Activated CD4-positive, alpha-beta memory T cell treated with anti-CD3 and anti-CD28 coated beads for 36 hours (primary cell): ENCODE measurements around the gene BOD1L1. TPM values are rescaled to one million over a fixed set of nuclear protein-coding genes. Genes with fewer than 3 reads are reported as not detected.

Source experiments
- CTCF ChIA-PET: fragments of 350-600 bp; sonication (Branson Sonifier 250); formaldehyde crosslinking; loops from one replicate; lab custom pipeline; 2021; ENCODE audit warnings: antibody characterized with exemption, inconsistent platforms; lab: Charles Lee
- POLR2A ChIA-PET: fragments of 350-600 bp; sonication (Branson Sonifier 250); formaldehyde crosslinking; loops from one replicate; lab custom pipeline; 2021; ENCODE audit warnings: antibody characterized with exemption; lab: Charles Lee
- DNase-seq: peaks from one replicate; pipeline ENCODE4 v3.0.0-alpha.2; 2020
- H3K27ac Mint-ChIP-seq: one replicate; pipeline ENCODE4 v1.8.0; 2021; ENCODE audit warnings: mixed read lengths
- H3K27me3 Mint-ChIP-seq: one replicate; pipeline ENCODE4 v1.8.0; 2021; ENCODE audit warnings: mixed read lengths
- H3K36me3 Mint-ChIP-seq: one replicate; pipeline ENCODE4 v1.8.0; 2021; ENCODE audit warnings: mixed read lengths
- H3K4me1 Mint-ChIP-seq: one replicate; pipeline ENCODE4 v1.8.0; 2021; ENCODE audit warnings: low read depth, mixed read lengths
- H3K4me3 Mint-ChIP-seq: one replicate; pipeline ENCODE4 v1.8.0; 2021; ENCODE audit warnings: mild to moderate bottlenecking, mixed read lengths
- H3K9me3 Mint-ChIP-seq: one replicate; pipeline ENCODE4 v1.8.0; 2021; ENCODE audit warnings: mixed read lengths
- intact Hi-C: fragments of 100-400 bp; cut with micrococcal nuclease; formaldehyde crosslinking; loops from one replicate; pipeline ENCODE4 v1.15.1; 2023
- total RNA-seq, 2 experiments: library from RNA; stranded (reverse); gene quantifications; one replicate each; pipeline ENCODE4 v1.2.3, GENCODE V29; 2021

Gene BOD1L1
- total RNA-seq, 2 experiments from 2014 or later, result 25.5 to 31.2 TPM

DNA sequence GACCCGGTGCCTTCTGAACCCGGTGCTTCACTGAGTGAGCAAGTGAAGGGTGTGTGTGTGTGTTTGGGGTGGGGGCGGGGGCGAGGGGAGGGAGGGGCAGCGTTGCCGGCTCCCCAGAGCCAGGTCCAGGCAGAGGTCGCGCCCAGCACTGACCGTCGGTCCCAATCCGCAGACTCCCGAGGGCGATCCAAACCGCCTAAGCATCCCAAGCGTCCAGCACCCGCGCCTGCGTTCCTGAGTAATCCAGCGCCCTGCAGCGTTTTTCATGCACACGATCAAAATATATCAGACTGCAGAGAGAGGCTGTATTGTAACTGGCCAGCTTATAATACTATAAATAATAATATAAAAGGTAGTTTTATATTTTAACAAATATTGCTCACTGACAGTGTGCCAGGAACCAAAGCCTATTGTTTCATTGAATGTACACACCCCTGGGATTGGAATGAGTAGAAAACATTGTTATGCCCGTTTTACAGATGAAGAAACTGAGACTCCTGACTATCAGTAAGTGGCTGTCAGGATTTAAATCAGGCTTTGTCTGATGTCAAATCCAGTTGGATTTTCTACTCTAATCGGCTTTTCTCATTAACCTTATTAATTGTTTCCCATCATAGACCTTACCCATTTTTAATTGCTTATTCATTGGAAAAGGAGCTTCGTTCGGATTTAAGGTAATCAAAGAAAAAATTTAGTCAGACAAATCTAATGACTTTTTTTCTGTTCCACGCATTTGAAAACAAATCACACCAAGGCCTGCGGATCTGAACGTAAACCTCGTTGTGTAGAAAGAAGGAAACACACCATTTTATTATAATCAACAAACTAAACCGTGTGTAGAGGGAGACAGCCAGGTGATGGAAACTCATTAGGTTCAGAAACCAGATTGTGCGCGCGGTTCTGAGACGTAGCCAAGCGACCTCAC lies 79.2 kb downstream of the BOD1L1 start:
- intact Hi-C loops, result loop anchor here (2.0 to 5.0 kb wide), 2 partner anchors 64 to 1454 kb away; partner anchors contain the start of genes CPEB2 and RAB28
- Mint-ChIP-seq H3K36me3 (peaks cover 7% of the 10 kb centered on the region), H3K27me3 (peaks cover 62% of the 10 kb centered on the region), H3K4me3 (peak overlapping the region; percentile 64), H3K4me1 (peaks cover 33% of the 10 kb centered on the region), H3K27ac (no peak overlapping the region), H3K9me3 (peaks cover 2% of the 10 kb centered on the region)
- no peak for DNase-seq
- ChIA-PET CTCF (interaction anchor here (0.9 to 1.9 kb wide), 12 partner anchors 16 to 824 kb away, joined by 3 to 8 read pairs (median 4); no protein-coding TSS in a partner anchor), POLR2A (no interaction called here)

DNA sequence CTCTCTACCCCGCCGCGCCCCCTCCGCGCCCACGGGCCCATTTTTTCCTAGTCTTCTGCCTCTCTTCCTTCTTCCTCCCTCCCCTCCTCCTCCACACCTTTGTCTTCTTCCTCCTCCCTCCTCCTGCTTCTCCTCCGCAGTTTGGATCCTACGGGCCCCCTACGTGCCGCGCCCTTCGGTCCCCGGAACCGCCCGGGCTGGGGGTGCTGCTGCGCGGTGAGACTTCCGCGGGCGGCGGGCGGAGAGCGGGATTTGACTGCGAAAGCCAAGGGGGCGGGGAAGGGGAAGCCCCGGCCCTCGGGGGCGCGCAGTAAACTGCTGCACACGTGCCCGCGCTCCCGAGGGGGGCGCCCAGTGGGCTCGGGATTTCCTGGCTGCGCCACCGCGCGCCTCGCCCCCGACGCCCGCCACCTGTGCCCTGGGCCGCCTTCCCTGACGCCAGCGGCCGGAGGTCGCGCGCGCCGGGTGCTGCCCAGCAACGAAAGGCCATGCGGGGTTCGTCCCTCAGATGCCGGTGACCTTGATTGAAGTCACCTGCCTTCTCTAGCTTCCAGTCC lies 80.0 kb downstream of the BOD1L1 start:
- POLR2A ChIA-PET, result no interaction called here
- peak overlapping the region; percentile 50 for H3K4me3 Mint-ChIP-seq

DNA sequence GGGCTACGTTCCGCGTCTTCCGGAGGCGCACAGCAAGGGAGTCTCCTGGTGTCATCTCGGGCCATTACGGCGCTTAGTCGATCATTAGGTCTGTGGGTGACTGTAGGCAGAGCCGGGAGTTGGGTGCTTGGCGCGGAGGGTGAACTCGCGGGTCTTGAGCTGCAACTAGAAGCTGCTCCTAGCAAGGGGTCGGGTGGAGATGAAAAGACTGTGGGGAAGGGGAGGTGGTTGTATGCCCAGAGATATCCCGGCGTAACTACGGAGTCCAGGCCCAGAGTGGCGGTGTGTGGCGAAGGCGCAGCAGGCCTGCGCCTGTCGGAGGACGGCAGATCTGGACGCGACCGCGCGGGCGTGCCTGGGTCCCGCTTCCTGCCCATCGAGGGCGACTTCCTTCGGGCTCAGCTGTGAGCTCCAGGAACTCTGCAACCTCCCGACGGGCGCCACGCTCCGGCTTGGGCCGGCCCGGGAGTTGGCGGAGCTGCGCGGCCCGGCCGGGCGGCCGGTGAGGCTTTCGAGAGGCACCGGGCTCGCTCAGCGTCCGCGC lies 80.5 kb downstream of the BOD1L1 start:
- Mint-ChIP-seq H3K4me1 (peaks cover 36% of the 10 kb centered on the region), H3K36me3 (peaks cover 7% of the 10 kb centered on the region), H3K27ac (peak overlapping the region; percentile 4), H3K9me3 (peaks cover 2% of the 10 kb centered on the region), H3K27me3 (peaks cover 63% of the 10 kb centered on the region), H3K4me3 (peak overlapping the region; percentile 65)
- CTCF ChIA-PET, result interaction anchor here (0.5 to 1.9 kb wide), 2 partner anchors 818 to 1241 kb away, joined by 3 to 8 read pairs; no protein-coding TSS in a partner anchor
- DNase-seq, result peak; percentile 36
- intact Hi-C loops, result loop anchor here (1.0 to 5.0 kb wide), 2 partner anchors 9 to 1455 kb away; partner anchors contain the start of gene CPEB2
- POLR2A ChIA-PET, result no interaction called here

More for the DNA sequence above, 80.0 kb downstream of the BOD1L1 start:
- H3K27me3 Mint-ChIP-seq, result peaks cover 65% of the 10 kb centered on the region
- H3K4me1 Mint-ChIP-seq, result peaks cover 36% of the 10 kb centered on the region
- peak; percentile 55 for DNase-seq
- peaks cover 7% of the 10 kb centered on the region for H3K36me3 Mint-ChIP-seq
- intact Hi-C loops, result loop anchor here (2.0 to 5.0 kb wide), 2 partner anchors 63 to 1455 kb away; partner anchors contain the start of genes CPEB2 and RAB28
- peaks cover 2% of the 10 kb centered on the region for H3K9me3 Mint-ChIP-seq
- CTCF ChIA-PET, result interaction anchor here (0.9 to 1.9 kb wide), 7 partner anchors 16 to 820 kb away, joined by 3 to 8 read pairs (median 4); no protein-coding TSS in a partner anchor
- no peak overlapping the region for H3K27ac Mint-ChIP-seq

DNA sequence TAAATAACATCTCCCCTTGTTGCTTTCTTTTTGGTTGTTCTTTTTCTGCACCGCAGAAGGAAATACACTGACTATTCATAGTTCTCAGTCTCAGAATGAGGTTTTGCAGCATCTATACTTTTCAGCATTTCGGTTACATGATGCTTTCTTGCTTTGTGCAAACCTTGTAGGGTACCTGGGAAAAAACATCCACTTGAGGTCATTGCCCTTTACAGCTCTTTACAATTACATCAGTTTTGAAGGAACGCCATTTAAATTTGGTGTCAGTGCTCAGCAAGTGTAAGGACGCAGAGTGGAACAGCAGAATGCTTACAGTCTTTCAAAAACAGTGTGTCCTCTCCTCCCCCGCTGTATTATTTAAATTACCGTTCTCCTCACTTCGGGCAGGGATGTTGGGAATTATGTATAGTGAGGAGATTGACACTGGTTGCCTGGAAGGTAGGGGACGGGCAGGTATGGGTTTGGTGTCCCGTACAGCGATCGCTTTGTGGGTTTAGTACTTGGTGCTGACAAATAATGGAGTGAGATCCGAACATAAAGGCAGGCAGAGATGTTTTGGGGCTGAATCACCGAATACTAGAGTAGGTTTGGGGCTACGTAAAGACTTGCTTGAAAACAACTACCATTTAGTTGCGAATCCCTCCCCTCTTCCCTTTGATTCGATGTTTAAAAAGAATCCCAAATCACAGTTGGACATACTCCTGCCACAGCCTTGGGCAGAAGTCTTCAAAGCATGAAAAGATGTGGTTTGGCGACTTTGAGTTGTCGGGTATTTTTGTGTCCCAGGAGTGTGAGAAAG lies 81.2 kb downstream of the BOD1L1 start:
- Mint-ChIP-seq H3K27ac (no peak overlapping the region), H3K4me1 (peaks cover 38% of the 10 kb centered on the region), H3K27me3 (peaks cover 63% of the 10 kb centered on the region), H3K4me3 (peak overlapping the region; percentile 65), H3K9me3 (no peaks in the 10 kb centered on the region), H3K36me3 (peaks cover 8% of the 10 kb centered on the region)
- intact Hi-C loops, result loop anchor here (1.0 to 5.0 kb wide), 2 partner anchors 8 to 1456 kb away; partner anchors contain the start of gene CPEB2
- POLR2A ChIA-PET, result no interaction called here
- CTCF ChIA-PET, result interaction anchor here (0.5 kb wide), 1 partner anchor 1242 kb away, joined by 3 read pairs; no protein-coding TSS in a partner anchor
- no peak for DNase-seq

DNA sequence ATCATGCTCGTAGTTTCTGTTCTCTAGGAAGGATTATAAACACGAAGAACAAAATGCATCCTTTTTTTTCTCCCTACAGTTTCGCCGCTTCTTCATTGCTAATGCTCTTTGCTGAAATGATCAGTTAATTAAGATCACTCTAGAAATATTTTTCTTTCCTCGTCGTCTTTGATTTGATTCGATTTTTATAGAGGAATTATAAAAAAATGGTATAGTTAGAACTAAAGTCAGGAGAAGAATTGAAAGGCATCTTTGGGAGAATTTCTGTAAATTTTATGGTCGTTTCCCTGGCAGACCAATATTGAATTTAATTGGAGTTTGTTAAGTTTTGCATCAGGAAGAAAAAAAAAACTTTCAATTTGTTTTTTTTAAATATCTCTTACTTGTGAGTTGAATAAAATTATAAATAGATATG lies 82.1 kb downstream of the BOD1L1 start:
- intact Hi-C loops, result loop anchor here (1.0 to 5.0 kb wide), 2 partner anchors 17 to 1457 kb away; partner anchors contain the start of gene CPEB2
- H3K9me3 Mint-ChIP-seq, result no peaks in the 10 kb centered on the region
- H3K27me3 Mint-ChIP-seq, result peaks cover 63% of the 10 kb centered on the region
- POLR2A ChIA-PET, result no interaction called here
- peaks cover 8% of the 10 kb centered on the region for H3K36me3 Mint-ChIP-seq
- no peak for DNase-seq
- peaks cover 43% of the 10 kb centered on the region for H3K4me1 Mint-ChIP-seq
- no peak overlapping the region for H3K27ac Mint-ChIP-seq
- CTCF ChIA-PET, result no interaction called here
- H3K4me3 Mint-ChIP-seq, result peak overlapping the region; percentile 74

DNA sequence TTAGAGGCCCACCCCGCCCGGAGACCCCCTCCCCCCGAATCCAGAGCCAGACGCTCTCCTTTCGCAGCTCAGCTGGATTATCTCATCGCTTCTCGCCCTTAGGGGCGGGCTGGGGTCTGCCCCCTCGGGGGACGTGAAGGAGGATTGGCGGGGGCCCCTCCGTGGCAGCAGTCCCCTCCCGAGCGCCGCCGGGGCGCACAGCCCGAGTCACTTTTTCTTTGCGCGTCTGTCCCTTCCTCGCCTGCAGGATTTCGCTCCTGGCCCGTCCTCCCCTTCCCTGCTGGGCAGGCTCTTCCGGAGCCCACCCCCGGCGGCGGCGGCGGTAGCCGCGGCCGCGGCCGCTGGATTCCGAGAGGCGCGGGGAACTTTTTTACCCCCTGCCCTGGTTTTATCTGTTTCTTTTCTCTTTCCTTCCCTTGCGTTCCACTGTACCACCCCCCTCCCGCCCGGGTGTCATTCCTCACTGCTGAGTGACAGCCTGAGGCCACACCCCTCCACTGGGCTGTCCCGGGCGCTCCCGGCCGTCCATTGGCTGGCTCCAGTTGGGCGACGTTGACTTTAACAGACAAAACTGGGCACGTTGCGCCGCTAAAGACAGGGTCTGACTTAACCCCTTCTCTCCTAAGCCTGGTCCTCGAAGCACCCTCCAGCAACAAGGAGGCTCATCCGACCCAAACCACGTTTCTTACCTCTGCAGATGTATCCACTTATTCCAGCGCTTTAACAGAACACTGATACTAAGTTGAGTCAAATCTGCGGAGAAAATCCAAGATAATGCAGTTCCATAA lies 82.7 kb downstream of the BOD1L1 start:
- Mint-ChIP-seq H3K4me1 (peaks cover 46% of the 10 kb centered on the region), H3K9me3 (no peaks in the 10 kb centered on the region), H3K4me3 (peak overlapping the region; percentile 74), H3K27ac (no peak overlapping the region), H3K36me3 (peaks cover 10% of the 10 kb centered on the region), H3K27me3 (peaks cover 62% of the 10 kb centered on the region)
- CTCF ChIA-PET, result interaction anchor here (0.9 kb wide), 1 partner anchor 18 kb away, joined by 3 read pairs; no protein-coding TSS in a partner anchor
- intact Hi-C loops, result loop anchor here (1.0 to 5.0 kb wide), 2 partner anchors 16 to 1458 kb away; partner anchors contain the start of gene CPEB2
- DNase-seq, result peak; percentile 73
- POLR2A ChIA-PET, result no interaction called here

DNA sequence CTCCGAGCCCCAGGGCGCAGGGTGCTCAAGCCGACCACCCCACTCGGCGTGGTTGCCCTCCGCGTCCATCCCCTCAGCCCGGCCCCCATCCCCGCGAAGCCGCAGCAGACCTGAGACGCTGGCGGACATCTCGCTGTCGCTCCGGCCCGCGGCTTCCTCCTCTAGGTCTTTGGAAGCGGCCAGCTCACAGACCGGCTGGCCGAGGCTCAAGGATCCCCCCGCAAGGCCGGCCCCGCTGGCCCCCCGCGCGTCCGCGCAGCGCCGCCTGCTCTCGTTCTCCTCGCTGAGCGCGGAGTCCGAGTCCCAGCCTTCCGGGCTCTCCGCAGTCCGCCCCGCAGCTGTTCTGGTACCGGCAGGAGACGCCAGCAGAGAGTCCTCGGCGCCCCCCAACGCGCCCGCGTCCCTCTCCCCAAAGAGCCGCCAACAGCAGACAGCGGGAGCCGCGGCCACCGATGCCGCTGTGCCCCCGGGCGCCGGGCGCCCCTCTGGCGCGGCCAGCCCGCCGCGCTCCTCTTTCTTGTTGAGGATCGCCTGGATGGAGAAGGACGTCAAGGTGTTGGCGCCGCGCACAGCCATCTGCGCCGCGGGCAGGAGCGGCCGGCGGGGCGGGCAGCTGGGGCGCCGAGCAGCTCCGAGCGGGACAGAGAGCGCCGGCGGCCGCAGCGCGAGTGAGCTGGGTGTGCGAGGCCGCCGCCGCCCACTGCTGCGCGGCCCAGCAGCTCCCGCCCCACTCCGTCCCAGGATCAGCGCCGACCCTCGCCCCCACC lies 83.5 kb downstream of the BOD1L1 start, which contains the start of gene NKX3-2:
Gene NKX3-2, minus strand, starts transcription at position 670 of the 767 bp plus-strand sequence. Its CDS starts 94 bp downstream, at position 576.
- POLR2A ChIA-PET, result interaction anchor here (2.8 kb wide), 1 partner anchor 19 kb away, joined by 8 read pairs; no protein-coding TSS in a partner anchor
- CTCF ChIA-PET, result interaction anchor here (0.9 to 1.2 kb wide), 2 partner anchors 17 to 18 kb away, joined by 3 to 4 read pairs; no protein-coding TSS in a partner anchor
- H3K9me3 Mint-ChIP-seq, result no peaks in the 10 kb centered on the region
- no peak for DNase-seq
- intact Hi-C loops, result no loop called here
- H3K4me1 Mint-ChIP-seq, result peaks cover 46% of the 10 kb centered on the region
- H3K36me3 Mint-ChIP-seq, result peaks cover 10% of the 10 kb centered on the region
- H3K4me3 Mint-ChIP-seq, result peak within 1 kb of the TSS; percentile 74
- H3K27ac Mint-ChIP-seq, result no peak within 1 kb of the TSS
- H3K27me3 Mint-ChIP-seq, result peaks cover 64% of the 10 kb centered on the region

DNA sequence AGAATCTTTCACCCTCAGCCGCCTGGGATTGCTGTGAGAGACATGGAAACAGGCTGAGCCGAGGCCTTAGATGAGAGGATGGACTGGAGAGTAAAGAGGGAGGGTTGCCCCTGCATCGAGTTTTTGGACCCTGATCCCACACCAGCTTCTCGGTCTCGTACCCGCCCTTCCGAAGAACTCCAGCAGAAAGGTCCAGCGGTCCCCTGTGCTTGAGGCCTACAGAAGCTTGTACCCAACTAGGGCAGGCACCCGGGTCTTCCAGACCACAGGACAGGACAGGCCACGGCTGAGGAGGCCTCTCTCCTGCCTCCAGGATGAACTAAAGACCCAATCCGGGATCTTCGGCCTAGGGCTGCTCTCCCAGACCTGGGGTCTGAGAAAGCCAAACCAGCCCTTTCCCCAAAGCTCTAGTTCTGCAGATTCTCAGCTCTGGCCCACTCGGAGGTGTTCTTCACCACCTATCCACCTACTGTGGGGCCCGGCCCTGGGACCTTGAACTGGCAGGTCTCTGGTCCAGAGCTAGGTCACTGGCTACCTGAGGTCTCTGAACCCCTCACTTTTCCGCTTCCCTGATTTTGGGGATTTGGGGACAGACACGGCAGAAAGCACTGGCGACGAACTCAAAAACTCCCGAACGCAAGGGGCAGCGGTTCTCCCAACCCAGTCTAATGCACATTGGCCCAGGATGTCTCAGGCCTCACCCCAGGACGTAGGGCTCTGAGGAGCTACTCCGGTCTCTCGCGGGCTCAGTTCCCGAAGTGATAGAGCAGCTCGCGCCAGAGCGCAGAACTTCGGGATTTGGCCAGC lies 84.3 kb downstream of the BOD1L1 start:
- intact Hi-C loops, result no loop called here
- H3K36me3 Mint-ChIP-seq, result peaks cover 15% of the 10 kb centered on the region
- no peaks in the 10 kb centered on the region for H3K9me3 Mint-ChIP-seq
- ChIA-PET POLR2A (interaction anchor here (1.1 to 2.8 kb wide), 2 partner anchors 11 to 18 kb away, joined by 3 to 8 read pairs; no protein-coding TSS in a partner anchor), CTCF (interaction anchor here (0.7 to 3.2 kb wide), 3 partner anchors 14 to 21 kb away, joined by 3 to 12 read pairs (median 4); no protein-coding TSS in a partner anchor)
- H3K27me3 Mint-ChIP-seq, result peaks cover 66% of the 10 kb centered on the region
- H3K4me1 Mint-ChIP-seq, result peaks cover 44% of the 10 kb centered on the region
- no peak for DNase-seq
- no peak overlapping the region for H3K4me3 Mint-ChIP-seq
- no peak overlapping the region for H3K27ac Mint-ChIP-seq

DNA sequence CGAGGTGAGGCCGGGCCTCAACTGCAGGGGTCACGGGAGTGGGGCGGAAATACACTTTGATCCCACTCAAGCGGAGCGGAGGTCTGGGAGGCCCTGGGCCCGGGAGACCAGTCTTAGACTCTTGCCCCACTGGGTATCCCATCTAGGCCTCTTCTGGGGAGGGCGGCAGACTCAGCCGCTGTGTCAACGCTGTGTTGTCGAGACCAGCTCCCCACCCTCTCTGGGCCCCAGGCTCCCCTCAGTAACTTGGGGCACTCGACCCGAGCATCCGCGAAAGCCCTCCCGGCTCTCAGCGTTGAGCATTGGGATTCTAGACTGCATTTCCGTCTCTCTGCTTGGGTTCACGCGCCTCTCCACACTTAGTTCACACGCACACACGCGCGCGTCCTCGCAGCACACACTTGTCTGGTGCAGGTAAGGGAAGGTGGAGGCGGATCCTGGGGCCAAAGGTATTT lies 84.9 kb downstream of the BOD1L1 start:
- peaks cover 71% of the 10 kb centered on the region for H3K27me3 Mint-ChIP-seq
- no peak for DNase-seq

More for the DNA sequence above, 84.9 kb downstream of the BOD1L1 start:
- intact Hi-C loops, result no loop called here
- H3K4me3 Mint-ChIP-seq, result peak overlapping the region; percentile 16
- ChIA-PET CTCF (interaction anchor here (0.7 to 3.2 kb wide), 3 partner anchors 13 to 65 kb away, joined by 3 to 12 read pairs (median 3); no protein-coding TSS in a partner anchor), POLR2A (interaction anchor here (1.1 to 2.8 kb wide), 2 partner anchors 11 to 17 kb away, joined by 3 to 8 read pairs; no protein-coding TSS in a partner anchor)
- no peaks in the 10 kb centered on the region for H3K9me3 Mint-ChIP-seq
- no peak overlapping the region for H3K27ac Mint-ChIP-seq
- H3K36me3 Mint-ChIP-seq, result peaks cover 15% of the 10 kb centered on the region
- peaks cover 44% of the 10 kb centered on the region for H3K4me1 Mint-ChIP-seq
